Stimulated activated CD4-positive, alpha-beta T cell treated with anti-CD3 and anti-CD28 coated beads, Interleukin-15, amount 100 ng/mL, for 24 hours (primary cell): ENCODE measurements around the gene NPAS3.

ENCODE experiments used
- DNase-seq: peaks from one replicate; pipeline ENCODE4 v3.0.0-alpha.2; 2020

Gene NPAS3

GRCh38 chr14:33347796-33348195 is 409.1 kb downstream of the NPAS3 start:
- DNase-seq = no peak

GRCh38 chr14:33348510-33348909 is 409.8 kb downstream of the NPAS3 start:
- DNase-seq = no peak

- no peak for DNase-seq
Measured at GRCh38 chr14:33349871-33350270, 411.2 kb downstream of the NPAS3 start.

- no peak for DNase-seq
Measured at GRCh38 chr14:33350366-33350990, 411.8 kb downstream of the NPAS3 start.

- DNase-seq = no peak
Measured at GRCh38 chr14:33352821-33353220, 414.1 kb downstream of the NPAS3 start.

- no peak for DNase-seq
Measured at GRCh38 chr14:33356181-33356580, 417.5 kb downstream of the NPAS3 start.

GRCh38 chr14:33357225-33358010 is 418.7 kb downstream of the NPAS3 start:
- no peak for DNase-seq

GRCh38 chr14:33359288-33359881 is 420.7 kb downstream of the NPAS3 start:
- no peak for DNase-seq

GRCh38 chr14:33362934-33363333 is 424.3 kb downstream of the NPAS3 start:
- no peak for DNase-seq

- no peak for DNase-seq
Measured at GRCh38 chr14:33363682-33364081, 425.0 kb downstream of the NPAS3 start.

- no peak for DNase-seq
Measured at GRCh38 chr14:33364466-33364865, 425.8 kb downstream of the NPAS3 start.

- DNase-seq = no peak
Measured at GRCh38 chr14:33369041-33369440, 430.4 kb downstream of the NPAS3 start.

- DNase-seq = no peak
Measured at GRCh38 chr14:33369972-33370371, 431.3 kb downstream of the NPAS3 start.

GRCh38 chr14:33370426-33370825 is 431.7 kb downstream of the NPAS3 start:
- no peak for DNase-seq

- no peak for DNase-seq
Measured at GRCh38 chr14:33375196-33375595, 436.5 kb downstream of the NPAS3 start.

GRCh38 chr14:33375786-33376185 is 437.1 kb downstream of the NPAS3 start:
- DNase-seq = no peak

- DNase-seq = no peak
Measured at GRCh38 chr14:33376510-33376909, 437.8 kb downstream of the NPAS3 start.

GRCh38 chr14:33377596-33378390 is 439.1 kb downstream of the NPAS3 start:
- no peak for DNase-seq

- no peak for DNase-seq
Measured at GRCh38 chr14:33381717-33382116, 443.0 kb downstream of the NPAS3 start.

GRCh38 chr14:33386140-33386539 is 447.5 kb downstream of the NPAS3 start:
- DNase-seq = no peak

- no peak for DNase-seq
Measured at GRCh38 chr14:33386781-33387180, 448.1 kb downstream of the NPAS3 start.

GRCh38 chr14:33390335-33390734 is 451.7 kb downstream of the NPAS3 start:
- DNase-seq = no peak

- DNase-seq = no peak
Measured at GRCh38 chr14:33393231-33393894, 454.7 kb downstream of the NPAS3 start.
